HPDE6-E6E7 (cell line): Measurements from ENCODE around the gene INTU.

Experiments used
- DNase-seq: peaks from one replicate; pipeline ENCODE4 v3.0.0; 2011; ENCODE audit warnings: missing footprints; ENCODE audit errors: extremely low spot score

The INTU gene

GRCh38 chr4:127747883-127748282 is 115.1 kb downstream of the INTU start:
- DNase-seq: no peak

GRCh38 chr4:127748957-127749356 is 116.2 kb downstream of the INTU start:
- no peak for DNase-seq

- DNase-seq: no peak
These were observed 124.1 kb downstream of the INTU start for GRCh38 chr4:127756906-127757305.

GRCh38 chr4:127759228-127759820 is 126.6 kb downstream of the INTU start:
- no peak for DNase-seq

DNA sequence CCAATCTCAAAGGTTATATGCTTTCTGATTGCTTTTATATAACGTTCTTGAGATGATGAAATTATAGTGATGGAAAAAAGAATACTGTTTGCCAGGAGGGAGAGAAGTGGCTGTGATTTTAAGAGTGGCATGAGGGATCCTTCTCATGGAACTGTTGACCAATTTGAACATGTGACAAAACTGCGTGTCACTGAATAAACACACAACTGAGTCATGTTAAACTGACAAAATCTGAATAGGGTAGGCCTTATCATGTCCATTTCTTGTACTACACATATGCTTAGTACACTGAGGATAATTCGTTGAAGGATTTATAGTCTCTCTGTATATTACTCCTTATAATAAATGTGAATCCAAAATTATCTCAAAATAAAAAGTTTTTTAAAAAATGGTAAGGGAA is 127.1 kb downstream of the INTU start:
- DNase-seq: no peak

DNA sequence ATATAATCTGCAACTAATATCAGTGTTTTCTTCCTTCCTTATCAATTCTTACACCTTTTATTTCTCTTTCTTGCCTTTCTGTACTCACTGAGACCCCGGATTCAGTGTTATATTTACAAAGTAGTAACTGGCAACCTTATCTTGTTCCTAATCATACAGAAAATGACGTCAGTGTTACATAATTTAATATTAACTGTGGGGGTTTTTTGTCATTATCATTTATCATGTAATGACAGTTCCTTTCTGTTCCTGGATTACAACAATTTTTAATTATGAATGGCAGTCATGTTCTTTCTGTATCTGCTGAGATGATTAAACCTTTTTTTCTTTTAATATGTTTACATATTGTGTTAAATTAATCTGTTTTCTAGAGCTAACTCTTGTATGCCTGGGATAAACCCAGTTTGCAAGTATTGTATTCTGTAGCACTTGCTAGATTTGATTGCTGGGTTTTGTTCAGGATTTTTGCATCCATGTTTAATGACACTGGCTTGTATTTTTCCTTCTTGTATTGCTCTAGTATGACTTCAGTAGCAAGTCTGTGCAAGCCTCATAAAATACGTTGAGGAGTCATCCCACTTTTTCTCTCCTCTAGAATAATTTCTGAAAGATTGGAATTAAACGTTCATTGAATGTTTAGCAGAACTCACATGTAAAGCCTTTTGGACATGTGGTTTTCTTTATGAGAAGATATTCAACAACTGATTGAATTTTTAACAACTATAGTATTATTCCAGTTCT is 138.9 kb downstream of the INTU start:
- DNase-seq: no peak

DNA sequence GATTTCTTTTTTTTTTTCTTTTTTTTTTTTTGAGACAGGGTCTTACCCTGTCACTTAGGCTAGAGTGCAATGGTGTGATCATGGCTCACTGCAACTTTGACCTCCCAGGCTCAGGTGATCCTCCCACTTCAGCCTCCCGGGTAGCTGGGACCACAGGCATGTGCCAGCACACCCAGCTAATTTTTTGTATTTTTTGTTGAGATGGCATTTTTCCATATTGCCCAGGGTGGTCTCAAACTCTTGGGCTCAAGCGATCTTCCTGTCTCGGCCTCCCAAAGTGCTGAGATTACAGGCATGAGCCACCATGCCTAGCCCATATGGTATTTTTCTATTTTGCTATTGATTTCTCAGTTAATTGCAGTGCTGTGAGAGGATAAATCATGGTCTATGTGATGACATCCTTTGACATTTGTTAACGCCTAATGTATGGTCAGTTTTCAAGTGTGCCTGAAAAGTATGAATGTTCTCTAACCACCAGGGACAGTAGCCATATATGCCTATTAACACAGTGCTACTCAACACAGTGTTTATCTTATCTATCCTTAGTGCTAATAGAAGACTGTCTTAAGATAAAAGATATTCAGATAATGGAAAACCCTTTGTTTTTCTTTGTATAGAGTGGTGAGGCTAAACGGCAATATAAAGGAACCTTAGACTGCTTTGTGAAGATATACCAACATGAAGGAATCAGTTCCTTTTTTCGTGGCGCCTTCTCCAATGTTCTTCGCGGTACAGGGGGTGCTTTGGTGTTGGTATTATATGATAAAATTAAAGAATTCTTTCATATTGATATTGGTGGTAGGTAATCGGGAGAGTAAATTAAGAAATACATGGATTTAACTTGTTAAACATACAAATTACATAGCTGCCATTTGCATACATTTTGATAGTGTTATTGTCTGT is 140.3 kb downstream of the INTU start:
- no peak for DNase-seq

DNA sequence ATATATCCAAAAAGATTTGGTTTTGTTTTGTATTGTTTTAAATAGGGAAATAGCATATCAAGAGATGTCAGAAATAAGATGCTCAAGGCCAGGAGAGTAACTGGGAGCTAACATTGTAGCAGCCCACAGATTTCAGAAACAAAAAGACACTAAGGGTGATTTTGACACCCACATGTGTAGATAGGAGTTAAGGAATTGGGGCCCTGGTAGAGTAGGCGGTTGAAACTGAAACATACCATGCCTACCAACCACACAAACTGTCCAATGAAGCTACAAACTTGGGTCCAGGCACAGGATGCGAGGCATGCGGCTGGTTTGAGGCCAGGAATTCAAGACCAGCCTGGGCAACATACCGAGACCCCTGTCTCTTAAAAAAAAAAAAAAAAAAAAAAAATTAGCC is 143.1 kb downstream of the INTU start:
- DNase-seq: no peak
